CD4-positive, CD25-positive, alpha-beta regulatory T cell (primary cell): ENCODE results near the gene HOMEZ. TPM values are rescaled to one million over a fixed set of nuclear protein-coding genes. Genes with fewer than 3 reads are reported as not detected.
"Not testable (repeated sequence)": the region's sequence is repeated elsewhere in the genome, so short reads cannot be mapped to it uniquely, and the experiment has no call there.

Experiments
- ATAC-seq, 2 donors: fragments of 150-1000 bp; cut with Tn5 transposase; one replicate each; pipeline ENCODE4 v1.10.0; 2021; ENCODE audit warnings: low read depth in 2 of 2, moderate number of reproducible peaks in 2 of 2, moderate library complexity in 1 of 2
- DNase-seq, 3 donors: peaks; one replicate each; pipeline versions ENCODE4 v3.0.0 to v3.0.0-alpha.2; 2012 to 2022; ENCODE audit warnings: mixed read lengths in 1 of 3
- H3K27ac ChIP-seq: one replicate; pipeline ENCODE4 v1.7.0; 2013; ENCODE audit warnings: mild to moderate bottlenecking, low read length; ENCODE audit not compliant: insufficient read depth, poor library complexity, severe bottlenecking
- H3K27me3 ChIP-seq: one replicate; pipeline ENCODE4 v1.7.0; 2013; ENCODE audit warnings: low read length; ENCODE audit not compliant: control insufficient read depth, insufficient read depth
- H3K36me3 ChIP-seq: one replicate; pipeline ENCODE4 v1.7.0; 2013; ENCODE audit warnings: mild to moderate bottlenecking, low read length, moderate library complexity; ENCODE audit not compliant: control insufficient read depth, insufficient read depth
- H3K4me1 ChIP-seq: 2 replicates; pipeline ENCODE4 v1.7.0; 2013; ENCODE audit warnings: mild to moderate bottlenecking, low read length; ENCODE audit not compliant: insufficient read depth, control insufficient read depth, poor library complexity, severe bottlenecking
- H3K4me3 ChIP-seq: one replicate; pipeline ENCODE4 v1.7.0; 2013; ENCODE audit warnings: low read depth, mild to moderate bottlenecking, low read length, moderate library complexity
- H3K9me3 ChIP-seq, 2 experiments: 1 replicate in 1 of 2; 2 replicates in 1 of 2; pipeline ENCODE4 v1.7.0; 2013; ENCODE audit warnings: low read length in 2 of 2, mild to moderate bottlenecking in 1 of 2, moderate library complexity in 1 of 2; ENCODE audit not compliant: control insufficient read depth in 2 of 2
- H3K27ac Mint-ChIP-seq, 3 donors: one replicate each; pipeline ENCODE4 v1.8.0; 2020 to 2022; ENCODE audit warnings: mild to moderate bottlenecking in 3 of 3, mixed read lengths in 3 of 3, moderate library complexity in 2 of 3
- H3K27me3 Mint-ChIP-seq: one replicate; pipeline ENCODE4 v1.8.0; 2022; ENCODE audit warnings: mild to moderate bottlenecking, mixed read lengths
- H3K36me3 Mint-ChIP-seq: one replicate; pipeline ENCODE4 v1.8.0; 2020; ENCODE audit warnings: mixed read lengths
- H3K4me1 Mint-ChIP-seq, 4 donors: one replicate each; pipeline ENCODE4 v1.8.0; 2020 to 2022; ENCODE audit warnings: mixed read lengths in 4 of 4, mild to moderate bottlenecking in 1 of 4
- H3K4me3 Mint-ChIP-seq, 4 donors: one replicate each; pipeline ENCODE4 v1.8.0; 2020 to 2022; ENCODE audit warnings: mild to moderate bottlenecking in 4 of 4, mixed read lengths in 4 of 4, moderate library complexity in 3 of 4
- H3K9me3 Mint-ChIP-seq, 7 donors: one replicate each; pipeline ENCODE4 v1.8.0; 2020 to 2022; ENCODE audit warnings: mixed read lengths in 7 of 7, mild to moderate bottlenecking in 3 of 7, moderate library complexity in 2 of 7
- polyA plus RNA-seq, 4 donors: library from polyadenylated mRNA; unstranded; fragments of 300-500 nt; fragmentation: Illumina TruSeq; gene quantifications; one replicate each; pipeline ENCODE4 v1.2.3, GENCODE V29; 2021
- total RNA-seq: library from RNA; stranded (reverse); gene quantifications from one replicate; pipeline ENCODE4 v1.2.3, GENCODE V29; 2022

The HOMEZ gene
- total and polyA plus RNA-seq, 5 donors from 2014 or later: 3.3 to 7.4 (median 6.0) TPM

DNA sequence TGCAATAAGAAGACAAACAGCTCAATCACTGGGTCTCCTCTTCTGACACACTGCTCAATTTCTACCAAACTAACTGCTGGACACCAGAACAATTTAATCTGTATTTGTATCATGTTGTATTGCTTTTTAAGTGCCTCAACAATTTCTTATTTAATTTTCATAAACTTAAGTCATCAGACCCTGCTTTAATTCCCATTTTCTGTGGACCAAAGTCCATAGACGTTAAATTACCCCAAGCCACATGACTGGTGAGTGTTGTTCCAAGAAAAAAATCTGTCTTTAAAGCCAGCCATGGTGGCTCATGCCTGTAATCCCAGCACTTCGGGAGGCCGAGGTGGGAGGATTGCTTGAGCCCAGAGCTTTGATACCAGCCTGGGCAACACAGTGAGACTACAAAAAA is 8.7 kb downstream of the HOMEZ start:
- H3K9me3 ChIP-seq: no peaks in the 10 kb centered on the region
- Mint-ChIP-seq H3K36me3 (peaks cover 18% of the 10 kb centered on the region), H3K27me3 (no peaks in the 10 kb centered on the region), H3K4me1 (peaks cover 0 to under 1% (median 0%) of the 10 kb centered on the region in 4 donors), H3K9me3 (no peaks in the 10 kb centered on the region), H3K27ac (peak overlapping the region in 1 of 3 donors; percentile 43), H3K4me3 (no peak overlapping the region)
- no peaks in the 10 kb centered on the region for H3K36me3 ChIP-seq
- no peaks in the 10 kb centered on the region for H3K27me3 ChIP-seq
- H3K4me3 ChIP-seq: no peak overlapping the region
- H3K4me1 ChIP-seq: no peaks in the 10 kb centered on the region
- DNase-seq (no peak), ATAC-seq (no peak)
- H3K27ac ChIP-seq: no peak overlapping the region

DNA sequence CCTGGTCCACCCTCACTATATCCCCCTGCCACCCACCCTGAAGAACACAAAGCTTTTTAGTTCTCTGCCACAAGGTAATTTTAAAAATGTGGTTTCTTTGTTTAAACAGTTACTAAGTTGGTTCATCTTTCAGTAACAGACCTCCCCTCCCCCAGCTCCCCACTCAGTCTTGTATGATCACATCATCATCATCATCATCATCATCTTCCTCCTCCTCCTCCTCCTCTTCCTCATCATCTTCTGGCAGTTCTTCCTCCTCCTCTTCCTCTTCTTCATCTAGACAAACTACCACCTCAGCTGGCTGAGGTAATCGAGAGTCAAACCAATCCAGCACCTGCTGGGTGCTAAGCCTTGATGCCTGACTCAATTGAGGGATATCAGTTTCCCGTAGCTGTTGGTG is 10.5 kb downstream of the HOMEZ start:
- Histone ChIP-seq H3K4me3 (no peak overlapping the region), H3K27me3 (no peaks in the 10 kb centered on the region), H3K27ac (no peak overlapping the region), H3K36me3 (no peaks in the 10 kb centered on the region), H3K9me3 (no peaks in the 10 kb centered on the region), H3K4me1 (no peaks in the 10 kb centered on the region)
- H3K27me3 Mint-ChIP-seq: no peaks in the 10 kb centered on the region
- H3K9me3 Mint-ChIP-seq: no peaks in the 10 kb centered on the region
- peak overlapping the region in 2 of 3 donors; percentile 48 to 53 for H3K27ac Mint-ChIP-seq
- ATAC-seq: no peak
- no peaks in the 10 kb centered on the region for H3K4me1 Mint-ChIP-seq
- H3K4me3 Mint-ChIP-seq: no peak overlapping the region
- H3K36me3 Mint-ChIP-seq: peaks cover 18% of the 10 kb centered on the region
- no peak for DNase-seq

DNA sequence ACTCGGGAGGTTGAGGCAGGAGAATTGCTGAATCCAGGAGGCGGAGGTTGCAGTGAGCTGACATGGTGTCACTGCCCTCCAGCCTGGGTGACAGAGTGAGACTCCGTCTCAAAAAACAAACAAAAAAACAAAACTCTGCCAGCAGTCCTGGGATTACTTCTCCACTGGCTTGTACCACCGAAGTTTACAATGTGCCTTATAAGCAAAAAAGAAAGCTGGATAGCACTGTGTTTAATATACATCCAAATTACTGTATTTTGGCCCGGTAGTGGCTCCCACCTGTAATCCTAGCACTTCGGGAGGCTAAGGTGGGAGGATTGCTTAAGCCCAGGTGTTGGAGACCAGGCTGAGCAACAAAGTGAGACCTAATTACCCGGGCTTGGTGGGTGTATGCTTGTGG is 16.7 kb downstream of the HOMEZ start:
- no peak overlapping the region for H3K4me3 ChIP-seq
- DNase-seq (no peak), ATAC-seq (no peak)
- H3K36me3 ChIP-seq: no peaks in the 10 kb centered on the region
- no peak overlapping the region for H3K27ac Mint-ChIP-seq
- no peaks in the 10 kb centered on the region for H3K36me3 Mint-ChIP-seq
- H3K4me1 ChIP-seq: no peaks in the 10 kb centered on the region
- no peaks in the 10 kb centered on the region for H3K9me3 Mint-ChIP-seq
- peaks cover 0 to 3% (median 0%) of the 10 kb centered on the region in 4 donors for H3K4me1 Mint-ChIP-seq
- H3K27me3 Mint-ChIP-seq: peaks cover 14% of the 10 kb centered on the region
- peaks cover 2% of the 10 kb centered on the region for H3K27me3 ChIP-seq
- H3K27ac ChIP-seq: no peak overlapping the region
- no peaks in the 10 kb centered on the region for H3K9me3 ChIP-seq
- H3K4me3 Mint-ChIP-seq: no peak overlapping the region

DNA sequence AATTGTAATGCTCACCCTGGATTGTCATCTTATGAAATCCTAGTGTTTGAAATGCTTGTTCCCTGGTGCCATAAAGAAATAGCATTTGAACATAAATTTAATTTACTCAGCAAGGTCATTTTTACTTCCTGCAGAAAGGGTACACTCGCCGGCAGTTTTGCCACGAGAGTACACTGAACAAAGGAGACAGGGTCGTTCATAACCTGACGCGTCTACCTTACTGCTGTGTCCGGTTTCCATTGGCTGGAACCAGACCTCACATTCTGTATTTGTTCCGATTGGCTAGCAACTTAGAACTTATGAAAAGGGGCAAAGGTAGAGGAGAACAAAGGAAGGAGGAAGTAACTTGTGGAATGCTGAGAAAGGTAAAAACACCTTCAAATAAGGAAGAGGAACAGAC is 25.1 kb downstream of the HOMEZ start:
- not testable (repeated sequence) for ATAC-seq, H3K9me3 ChIP-seq, DNase-seq, H3K27ac Mint-ChIP-seq, H3K4me3 Mint-ChIP-seq, H3K9me3 Mint-ChIP-seq, H3K4me1 ChIP-seq, H3K27ac ChIP-seq, H3K4me3 ChIP-seq, H3K36me3 ChIP-seq, H3K36me3 Mint-ChIP-seq, H3K4me1 Mint-ChIP-seq
- peaks cover 57% of the 10 kb centered on the region for H3K27me3 Mint-ChIP-seq
- peaks cover 17% of the 10 kb centered on the region for H3K27me3 ChIP-seq

- no peak overlapping the region for H3K4me3 ChIP-seq
- no peaks in the 10 kb centered on the region for H3K36me3 ChIP-seq
- no peak overlapping the region for H3K27ac ChIP-seq
- DNase-seq (no peak), ATAC-seq (no peak)
- no peaks in the 10 kb centered on the region for H3K9me3 Mint-ChIP-seq
- H3K9me3 ChIP-seq: no peaks in the 10 kb centered on the region
- H3K4me3 Mint-ChIP-seq: no peak overlapping the region
- H3K27me3 Mint-ChIP-seq: peaks cover 46% of the 10 kb centered on the region
- H3K4me1 ChIP-seq: no peaks in the 10 kb centered on the region
- no peak overlapping the region for H3K27ac Mint-ChIP-seq
- no peaks in the 10 kb centered on the region for H3K36me3 Mint-ChIP-seq
- H3K27me3 ChIP-seq: peaks cover 20% of the 10 kb centered on the region
- no peaks in the 10 kb centered on the region for H3K4me1 Mint-ChIP-seq
Measured at GRCh38 chr14:23259426-23259825, 26.5 kb downstream of the HOMEZ start.

GRCh38 chr14:23258256-23258655 is 27.7 kb downstream of the HOMEZ start:
- H3K4me3 ChIP-seq: no peak overlapping the region
- no peak for DNase-seq
- no peak overlapping the region for H3K27ac ChIP-seq
- no peaks in the 10 kb centered on the region for H3K9me3 ChIP-seq
- H3K27ac Mint-ChIP-seq: no peak overlapping the region
- H3K9me3 Mint-ChIP-seq: no peaks in the 10 kb centered on the region
- no peak for ATAC-seq
- no peaks in the 10 kb centered on the region for H3K36me3 ChIP-seq
- no peaks in the 10 kb centered on the region for H3K4me1 Mint-ChIP-seq
- H3K36me3 Mint-ChIP-seq: no peaks in the 10 kb centered on the region
- peaks cover 40% of the 10 kb centered on the region for H3K27me3 Mint-ChIP-seq
- H3K4me3 Mint-ChIP-seq: no peak overlapping the region
- no peaks in the 10 kb centered on the region for H3K4me1 ChIP-seq
- peaks cover 20% of the 10 kb centered on the region for H3K27me3 ChIP-seq

GRCh38 chr14:23252420-23253333 is 33.3 kb downstream of the HOMEZ start:
- Mint-ChIP-seq H3K36me3 (no peaks in the 10 kb centered on the region), H3K9me3 (no peaks in the 10 kb centered on the region), H3K4me1 (no peaks in the 10 kb centered on the region), H3K27ac (no peak overlapping the region), H3K4me3 (no peak overlapping the region), H3K27me3 (peaks cover 30% of the 10 kb centered on the region)
- ATAC-seq (no peak), DNase-seq (no peak)
- Histone ChIP-seq H3K4me1 (no peaks in the 10 kb centered on the region), H3K27ac (no peak overlapping the region), H3K27me3 (peaks cover 4% of the 10 kb centered on the region), H3K4me3 (no peak overlapping the region), H3K36me3 (no peaks in the 10 kb centered on the region), H3K9me3 (no peaks in the 10 kb centered on the region)

- no peaks in the 10 kb centered on the region for H3K9me3 ChIP-seq
- Mint-ChIP-seq H3K36me3 (no peaks in the 10 kb centered on the region), H3K27me3 (peaks cover 27% of the 10 kb centered on the region), H3K9me3 (no peaks in the 10 kb centered on the region), H3K4me3 (no peak overlapping the region), H3K27ac (no peak overlapping the region), H3K4me1 (no peaks in the 10 kb centered on the region)
- no peaks in the 10 kb centered on the region for H3K36me3 ChIP-seq
- H3K4me3 ChIP-seq: no peak overlapping the region
- no peaks in the 10 kb centered on the region for H3K4me1 ChIP-seq
- DNase-seq: no peak
- no peak for ATAC-seq
- peaks cover 4% of the 10 kb centered on the region for H3K27me3 ChIP-seq
- H3K27ac ChIP-seq: no peak overlapping the region
Measured at GRCh38 chr14:23252006-23252405, 33.9 kb downstream of the HOMEZ start.
